HEK293 (cell line): ENCODE results near the gene TLE2.

Source experiments
- CTCF ChIA-PET: fragments of 350-600 bp; formaldehyde crosslinking; extraction: SDS; loops from one replicate; lab custom pipeline; 2021; ENCODE audit warnings: antibody characterized with exemption; lab: Yijun Ruan, JAX
- POLR2A ChIA-PET: fragments of 300-600 bp; formaldehyde crosslinking; extraction: SDS; loops from one replicate; lab custom pipeline; 2020; ENCODE audit warnings: antibody characterized with exemption, inconsistent platforms; lab: Yijun Ruan, JAX
- H3K27ac ChIP-seq: fragments of 200-500 bp; sonication (Bioruptor generic); 2 replicates; pipeline ENCODE4 v1.5.1; 2014; ENCODE audit warnings: low read depth, low read length, control low read depth, inconsistent platforms; ENCODE audit errors: extremely low read depth
- H3K36me3 ChIP-seq, 2 experiments: fragments of 200-500 bp in 1 of 2; sonication (Bioruptor generic) in 1 of 2; 1 replicate in 1 of 2; 2 replicates in 1 of 2; pipeline ENCODE4 v1.5.1; 2014 to 2017; ENCODE audit warnings: inconsistent platforms in 2 of 2, low read length in 2 of 2; ENCODE audit not compliant: control insufficient read depth in 2 of 2, insufficient read depth in 1 of 2
- H3K4me1 ChIP-seq: fragments of 200-500 bp; sonication (Bioruptor generic); 2 replicates; pipeline ENCODE4 v1.5.1; 2014; ENCODE audit warnings: mild to moderate bottlenecking, low read length, inconsistent platforms; ENCODE audit not compliant: control insufficient read depth, insufficient read depth
- H3K4me3 ChIP-seq: 2 replicates; pipeline ENCODE4 v1.5.1; 2011; ENCODE audit warnings: low read depth, mild to moderate bottlenecking, control low read depth, low read length, moderate library complexity
- H3K9me3 ChIP-seq: fragments of 200-500 bp; sonication (Bioruptor generic); 2 replicates; pipeline ENCODE4 v1.5.1; 2014; ENCODE audit warnings: low read depth, low read length, inconsistent platforms; ENCODE audit not compliant: control insufficient read depth, insufficient read depth
- FEZF1 ChIP-seq: fragments of 450-650 bp; formaldehyde crosslinking; IDR thresholded peaks from 2 replicates; pipeline ENCODE4 v1.5.1; 2016; ENCODE audit warnings: missing biosample characterization, missing genetic modification characterization
- GLI2 ChIP-seq: fragments of 450-650 bp; formaldehyde crosslinking; IDR thresholded peaks from 2 replicates; pipeline ENCODE4; 2017; ENCODE audit warnings: missing biosample characterization, missing genetic modification characterization, low read depth, borderline replicate concordance
- HOXD13 ChIP-seq: sonication (generic); formaldehyde crosslinking; IDR thresholded peaks from 2 replicates; pipeline ENCODE4 v1.8.0; 2022; ENCODE audit warnings: missing genetic modification reagents, borderline replicate concordance
- PBX3 ChIP-seq: sonication (generic); formaldehyde crosslinking; IDR thresholded peaks from 2 replicates; pipeline ENCODE4 v1.8.1; 2022; ENCODE audit warnings: mild to moderate bottlenecking, moderate library complexity, missing genetic modification reagents
- REST ChIP-seq: fragments of 450-650 bp; formaldehyde crosslinking; IDR thresholded peaks from 2 replicates; pipeline ENCODE4 v1.5.1; 2016; ENCODE audit warnings: missing biosample characterization, missing genetic modification characterization
- SP2 ChIP-seq: fragments of 450-650 bp; formaldehyde crosslinking; IDR thresholded peaks from 2 replicates; pipeline ENCODE4 v1.5.1; 2016; ENCODE audit warnings: missing biosample characterization, missing genetic modification characterization
- SP7 ChIP-seq: fragments of 450-650 bp; formaldehyde crosslinking; IDR thresholded peaks from 2 replicates; pipeline ENCODE4 v1.5.1; 2016; ENCODE audit warnings: missing biosample characterization, missing genetic modification characterization
- YY1 ChIP-seq: fragments of 450-650 bp; formaldehyde crosslinking; IDR thresholded peaks from 2 replicates; pipeline ENCODE4 v1.5.1; 2018; ENCODE audit warnings: missing biosample characterization, missing genetic modification characterization
- ZBTB26 ChIP-seq: fragments of 450-650 bp; formaldehyde crosslinking; optimal IDR thresholded peaks from 2 replicates; pipeline ENCODE3; 2016; ENCODE audit warnings: missing biosample characterization, mild to moderate bottlenecking, missing genetic modification characterization
- ZNF140 ChIP-seq: fragments of 450-650 bp; formaldehyde crosslinking; IDR thresholded peaks from 2 replicates; pipeline ENCODE4 v1.5.1; 2016; ENCODE audit warnings: missing biosample characterization, missing genetic modification characterization
- ZNF23 ChIP-seq: fragments of 450-650 bp; formaldehyde crosslinking; IDR thresholded peaks from 2 replicates; pipeline ENCODE4 v1.5.1; 2016; ENCODE audit warnings: missing biosample characterization, missing genetic modification characterization, borderline replicate concordance
- ZNF394 ChIP-seq: fragments of 450-650 bp; formaldehyde crosslinking; IDR thresholded peaks from 2 replicates; pipeline ENCODE4 v1.5.1; 2016; ENCODE audit warnings: missing biosample characterization, missing genetic modification characterization, mild to moderate bottlenecking, moderate library complexity, borderline replicate concordance
- ZNF404 ChIP-seq: fragments of 450-650 bp; formaldehyde crosslinking; IDR thresholded peaks from 2 replicates; pipeline ENCODE4 v1.5.1; 2017; ENCODE audit warnings: missing biosample characterization, missing genetic modification characterization
- ZNF449 ChIP-seq: fragments of 450-650 bp; formaldehyde crosslinking; IDR thresholded peaks from 2 replicates; pipeline ENCODE4 v1.5.1; 2017; ENCODE audit warnings: missing biosample characterization, mild to moderate bottlenecking, missing genetic modification characterization, moderate library complexity
- ZNF830 ChIP-seq: fragments of 450-650 bp; IDR thresholded peaks from 2 replicates; pipeline ENCODE4 v1.5.0; 2018; ENCODE audit warnings: missing biosample characterization, missing genetic modification characterization, low read depth, mild to moderate bottlenecking, moderate library complexity
- TF ChIP-seq, protein P1 (sequence below): fragments of 450-650 bp; formaldehyde crosslinking; IDR thresholded peaks from 2 replicates; pipeline ENCODE4 v1.5.1; 2016; ENCODE audit warnings: missing biosample characterization, missing genetic modification characterization
- TF ChIP-seq, protein P2 (sequence below): fragments of 450-650 bp; formaldehyde crosslinking; IDR thresholded peaks from 2 replicates; pipeline ENCODE4 v1.5.1; 2016; ENCODE audit warnings: missing biosample characterization, missing genetic modification characterization
- TF ChIP-seq, protein P3 (sequence below): fragments of 450-650 bp; formaldehyde crosslinking; IDR thresholded peaks from 2 replicates; pipeline ENCODE4 v1.5.1; 2016; ENCODE audit warnings: missing biosample characterization, missing genetic modification characterization, borderline replicate concordance

Gene TLE2

DNA sequence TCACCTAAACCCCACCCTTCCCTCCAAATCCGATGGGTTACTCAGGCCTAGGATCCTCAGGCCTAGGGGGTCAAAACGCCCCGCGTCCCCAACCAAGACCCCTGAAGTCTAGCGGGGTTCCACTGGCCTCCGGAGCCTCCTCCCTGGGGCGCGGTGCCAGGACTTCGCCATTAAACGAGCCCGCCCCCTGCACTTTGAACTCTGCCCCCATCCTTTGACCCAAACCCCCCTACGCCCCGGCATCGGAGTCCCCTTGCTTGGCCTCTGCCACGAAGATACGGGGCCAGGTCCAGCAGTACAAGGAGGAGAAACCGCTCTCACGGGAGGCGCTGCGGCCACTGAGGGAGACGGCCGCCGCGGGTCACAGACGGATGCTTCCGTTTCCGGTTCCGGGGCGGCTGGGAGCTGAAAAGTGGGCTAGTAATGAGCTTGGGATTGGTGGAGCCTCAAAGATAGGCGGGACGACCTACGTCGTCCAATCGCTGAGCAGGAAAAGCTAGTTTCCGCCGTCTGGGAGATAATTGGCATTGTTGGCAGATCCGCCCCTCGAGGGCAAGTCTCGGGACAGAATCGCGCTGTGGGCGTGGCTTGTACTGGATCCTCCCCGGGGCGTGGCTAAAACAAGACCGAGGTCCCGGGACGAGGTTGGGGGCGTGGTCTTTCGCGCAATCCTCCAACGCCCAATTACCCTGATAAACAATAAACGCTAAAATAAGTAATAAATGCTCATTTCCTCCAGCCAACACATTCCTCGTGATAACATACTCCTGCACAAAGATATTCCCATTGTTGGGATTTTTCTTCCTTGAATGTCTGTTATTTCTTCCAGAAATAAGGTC lies 78.6 kb downstream of the TLE2 start (continued):
- no peak for TF ChIP-seq GLI2 (tag by site-specific recombination)
- peak; percentile 72 for TF ChIP-seq SP7 (tag by site-specific recombination)
- peak; percentile 100 for TF ChIP-seq SP2
- no peak for TF ChIP-seq PBX3
- 0 out of 2 replicates have a peak, but pooled peaks have one; percentile 68 for TF ChIP-seq HOXD13 (CRISPR knock-in tag)
- TF ChIP-seq ZBTB26 (tag by site-specific recombination): peak; percentile 43
- TF ChIP-seq, protein P1, sequence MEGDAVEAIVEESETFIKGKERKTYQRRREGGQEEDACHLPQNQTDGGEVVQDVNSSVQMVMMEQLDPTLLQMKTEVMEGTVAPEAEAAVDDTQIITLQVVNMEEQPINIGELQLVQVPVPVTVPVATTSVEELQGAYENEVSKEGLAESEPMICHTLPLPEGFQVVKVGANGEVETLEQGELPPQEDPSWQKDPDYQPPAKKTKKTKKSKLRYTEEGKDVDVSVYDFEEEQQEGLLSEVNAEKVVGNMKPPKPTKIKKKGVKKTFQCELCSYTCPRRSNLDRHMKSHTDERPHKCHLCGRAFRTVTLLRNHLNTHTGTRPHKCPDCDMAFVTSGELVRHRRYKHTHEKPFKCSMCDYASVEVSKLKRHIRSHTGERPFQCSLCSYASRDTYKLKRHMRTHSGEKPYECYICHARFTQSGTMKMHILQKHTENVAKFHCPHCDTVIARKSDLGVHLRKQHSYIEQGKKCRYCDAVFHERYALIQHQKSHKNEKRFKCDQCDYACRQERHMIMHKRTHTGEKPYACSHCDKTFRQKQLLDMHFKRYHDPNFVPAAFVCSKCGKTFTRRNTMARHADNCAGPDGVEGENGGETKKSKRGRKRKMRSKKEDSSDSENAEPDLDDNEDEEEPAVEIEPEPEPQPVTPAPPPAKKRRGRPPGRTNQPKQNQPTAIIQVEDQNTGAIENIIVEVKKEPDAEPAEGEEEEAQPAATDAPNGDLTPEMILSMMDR: 0 out of 2 replicates have a peak, but pooled peaks have one; percentile 41
- TF ChIP-seq YY1 (tag by site-specific recombination): peak; percentile 86
- TF ChIP-seq, protein P2, sequence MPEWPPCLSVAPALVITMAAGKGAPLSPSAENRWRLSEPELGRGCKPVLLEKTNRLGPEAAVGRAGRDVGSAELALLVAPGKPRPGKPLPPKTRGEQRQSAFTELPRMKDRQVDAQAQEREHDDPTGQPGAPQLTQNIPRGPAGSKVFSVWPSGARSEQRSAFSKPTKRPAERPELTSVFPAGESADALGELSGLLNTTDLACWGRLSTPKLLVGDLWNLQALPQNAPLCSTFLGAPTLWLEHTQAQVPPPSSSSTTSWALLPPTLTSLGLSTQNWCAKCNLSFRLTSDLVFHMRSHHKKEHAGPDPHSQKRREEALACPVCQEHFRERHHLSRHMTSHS (tag by site-specific recombination): no peak
- TF ChIP-seq ZNF23 (tag by site-specific recombination): no peak

DNA sequence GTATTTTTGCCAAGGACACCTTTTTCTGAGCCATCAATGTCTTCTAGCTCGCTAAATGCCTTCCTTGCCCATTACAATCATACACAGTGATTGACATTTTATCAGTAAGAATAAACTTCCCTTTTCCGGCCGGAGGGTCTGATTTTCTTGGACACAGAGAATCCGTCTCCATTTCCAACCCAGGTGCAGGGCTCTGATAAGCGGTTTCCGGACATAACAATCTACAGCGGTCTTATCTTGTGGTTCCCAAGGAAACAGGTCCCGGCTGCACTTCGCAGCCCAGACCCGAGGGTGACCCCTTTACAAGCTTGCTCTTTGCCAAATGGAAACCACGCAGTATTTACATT lies 79.2 kb downstream of the TLE2 start:
- peak overlapping the region; percentile 70 for H3K27ac ChIP-seq
- ChIA-PET POLR2A (interaction anchor here (0.9 to 2.0 kb wide), 29 partner anchors 9 to 784 kb away, joined by 3 to 35 read pairs (median 5); partner anchors contain the start of genes GADD45B, GNG7, NCLN and SGTA), CTCF (interaction anchor here (0.5 to 4.0 kb wide), 20 partner anchors 12 to 355 kb away, joined by 3 to 20 read pairs (median 4); partner anchors contain the start of genes ZNF555 and ZNF57)
- no peaks in the 10 kb centered on the region for H3K9me3 ChIP-seq
- H3K36me3 ChIP-seq: no peaks in the 10 kb centered on the region; a peak in 1 of 3 replicates
- peaks cover 4% of the 10 kb centered on the region; the same call in 1 of the 2 replicates for H3K4me1 ChIP-seq
- peak overlapping the region; percentile 82 for H3K4me3 ChIP-seq
- TF ChIP-seq, protein P3, sequence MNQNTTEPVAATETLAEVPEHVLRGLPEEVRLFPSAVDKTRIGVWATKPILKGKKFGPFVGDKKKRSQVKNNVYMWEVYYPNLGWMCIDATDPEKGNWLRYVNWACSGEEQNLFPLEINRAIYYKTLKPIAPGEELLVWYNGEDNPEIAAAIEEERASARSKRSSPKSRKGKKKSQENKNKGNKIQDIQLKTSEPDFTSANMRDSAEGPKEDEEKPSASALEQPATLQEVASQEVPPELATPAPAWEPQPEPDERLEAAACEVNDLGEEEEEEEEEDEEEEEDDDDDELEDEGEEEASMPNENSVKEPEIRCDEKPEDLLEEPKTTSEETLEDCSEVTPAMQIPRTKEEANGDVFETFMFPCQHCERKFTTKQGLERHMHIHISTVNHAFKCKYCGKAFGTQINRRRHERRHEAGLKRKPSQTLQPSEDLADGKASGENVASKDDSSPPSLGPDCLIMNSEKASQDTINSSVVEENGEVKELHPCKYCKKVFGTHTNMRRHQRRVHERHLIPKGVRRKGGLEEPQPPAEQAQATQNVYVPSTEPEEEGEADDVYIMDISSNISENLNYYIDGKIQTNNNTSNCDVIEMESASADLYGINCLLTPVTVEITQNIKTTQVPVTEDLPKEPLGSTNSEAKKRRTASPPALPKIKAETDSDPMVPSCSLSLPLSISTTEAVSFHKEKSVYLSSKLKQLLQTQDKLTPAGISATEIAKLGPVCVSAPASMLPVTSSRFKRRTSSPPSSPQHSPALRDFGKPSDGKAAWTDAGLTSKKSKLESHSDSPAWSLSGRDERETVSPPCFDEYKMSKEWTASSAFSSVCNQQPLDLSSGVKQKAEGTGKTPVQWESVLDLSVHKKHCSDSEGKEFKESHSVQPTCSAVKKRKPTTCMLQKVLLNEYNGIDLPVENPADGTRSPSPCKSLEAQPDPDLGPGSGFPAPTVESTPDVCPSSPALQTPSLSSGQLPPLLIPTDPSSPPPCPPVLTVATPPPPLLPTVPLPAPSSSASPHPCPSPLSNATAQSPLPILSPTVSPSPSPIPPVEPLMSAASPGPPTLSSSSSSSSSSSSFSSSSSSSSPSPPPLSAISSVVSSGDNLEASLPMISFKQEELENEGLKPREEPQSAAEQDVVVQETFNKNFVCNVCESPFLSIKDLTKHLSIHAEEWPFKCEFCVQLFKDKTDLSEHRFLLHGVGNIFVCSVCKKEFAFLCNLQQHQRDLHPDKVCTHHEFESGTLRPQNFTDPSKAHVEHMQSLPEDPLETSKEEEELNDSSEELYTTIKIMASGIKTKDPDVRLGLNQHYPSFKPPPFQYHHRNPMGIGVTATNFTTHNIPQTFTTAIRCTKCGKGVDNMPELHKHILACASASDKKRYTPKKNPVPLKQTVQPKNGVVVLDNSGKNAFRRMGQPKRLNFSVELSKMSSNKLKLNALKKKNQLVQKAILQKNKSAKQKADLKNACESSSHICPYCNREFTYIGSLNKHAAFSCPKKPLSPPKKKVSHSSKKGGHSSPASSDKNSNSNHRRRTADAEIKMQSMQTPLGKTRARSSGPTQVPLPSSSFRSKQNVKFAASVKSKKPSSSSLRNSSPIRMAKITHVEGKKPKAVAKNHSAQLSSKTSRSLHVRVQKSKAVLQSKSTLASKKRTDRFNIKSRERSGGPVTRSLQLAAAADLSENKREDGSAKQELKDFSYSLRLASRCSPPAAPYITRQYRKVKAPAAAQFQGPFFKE (tag by site-specific recombination): no peak
- TF ChIP-seq REST (tag by site-specific recombination): no peak
- no peak for TF ChIP-seq ZNF394 (tag by site-specific recombination)
- TF ChIP-seq ZNF404 (tag by site-specific recombination): no peak
- no peak for TF ChIP-seq ZNF140 (tag by site-specific recombination)
- TF ChIP-seq ZNF830: no peak
- no peak; the same call in 1 of the 2 replicates for TF ChIP-seq ZNF449 (tag by site-specific recombination)
- TF ChIP-seq FEZF1: no peak
